HEK293 (cell line): ENCODE data around the gene UST.

Experiments used
- RBAK ChIP-seq: fragments of 450-650 bp; formaldehyde crosslinking; IDR thresholded peaks from 2 replicates; pipeline ENCODE4 v1.5.1; 2016; ENCODE audit warnings: missing biosample characterization, missing genetic modification characterization
- SCRT2 ChIP-seq: fragments of 450-650 bp; formaldehyde crosslinking; IDR thresholded peaks from 2 replicates; pipeline ENCODE4 v1.5.1; 2016; ENCODE audit warnings: missing biosample characterization, missing genetic modification characterization
- ZBTB20 ChIP-seq: fragments of 450-650 bp; formaldehyde crosslinking; IDR thresholded peaks from 2 replicates; pipeline ENCODE4 v1.5.1; 2016; ENCODE audit warnings: missing biosample characterization, missing genetic modification characterization
- ZBTB8A ChIP-seq: fragments of 450-650 bp; formaldehyde crosslinking; IDR thresholded peaks from 2 replicates; pipeline ENCODE4 v1.5.1; 2016; ENCODE audit warnings: missing biosample characterization, missing genetic modification characterization
- ZFP3 ChIP-seq: fragments of 450-650 bp; formaldehyde crosslinking; IDR thresholded peaks from 2 replicates; pipeline ENCODE4 v1.5.1; 2016; ENCODE audit warnings: low read depth, missing biosample characterization, missing genetic modification characterization
- ZNF10 ChIP-seq: fragments of 450-650 bp; formaldehyde crosslinking; IDR thresholded peaks from 2 replicates; pipeline ENCODE4 v1.5.1; 2017; ENCODE audit warnings: missing biosample characterization, missing genetic modification characterization
- ZNF19 ChIP-seq: fragments of 450-650 bp; formaldehyde crosslinking; IDR thresholded peaks from 2 replicates; pipeline ENCODE4; 2016; ENCODE audit warnings: missing biosample characterization, missing genetic modification characterization, low read depth
- ZNF248 ChIP-seq: fragments of 450-650 bp; formaldehyde crosslinking; IDR thresholded peaks from 2 replicates; pipeline ENCODE4 v1.5.1; 2017; ENCODE audit warnings: missing biosample characterization, missing genetic modification characterization
- ZNF274 ChIP-seq, 2 experiments: fragments of 200-500 bp in 1 of 2; fragments of 450-650 bp in 1 of 2; sonication (Bioruptor generic) in 1 of 2; formaldehyde crosslinking in 1 of 2; IDR thresholded peaks; 2 replicates each; pipeline versions ENCODE4 v1.5.1 to v1.6.1; 2014 to 2016; ENCODE audit warnings: borderline replicate concordance in 1 of 2, inconsistent platforms in 1 of 2, low read length in 1 of 2, missing biosample characterization in 1 of 2, missing genetic modification characterization in 1 of 2
- ZNF391 ChIP-seq: fragments of 450-650 bp; formaldehyde crosslinking; IDR thresholded peaks from 2 replicates; pipeline ENCODE4 v1.5.1; 2016; ENCODE audit warnings: low read depth, missing biosample characterization, missing genetic modification characterization, borderline replicate concordance
- ZNF501 ChIP-seq: fragments of 450-650 bp; formaldehyde crosslinking; IDR thresholded peaks from 2 replicates; pipeline ENCODE4 v1.5.1; 2016; ENCODE audit warnings: missing biosample characterization, missing genetic modification characterization
- ZNF521 ChIP-seq: fragments of 450-650 bp; formaldehyde crosslinking; IDR thresholded peaks from 2 replicates; pipeline ENCODE4 v1.5.1; 2017; ENCODE audit warnings: missing biosample characterization, mild to moderate bottlenecking, missing genetic modification characterization
- ZNF555 ChIP-seq: fragments of 450-650 bp; formaldehyde crosslinking; conservative IDR thresholded peaks from 2 replicates; pipeline ENCODE4 v1.5.1; 2017; ENCODE audit warnings: missing biosample characterization, mild to moderate bottlenecking, missing genetic modification characterization, inconsistent platforms
- ZNF571 ChIP-seq: fragments of 450-650 bp; formaldehyde crosslinking; IDR thresholded peaks from 2 replicates; pipeline ENCODE4 v1.5.0; 2017; ENCODE audit warnings: missing biosample characterization, missing genetic modification characterization
- ZNF600 ChIP-seq: fragments of 450-650 bp; formaldehyde crosslinking; IDR thresholded peaks from 2 replicates; pipeline ENCODE4 v1.5.1; 2016; ENCODE audit warnings: missing biosample characterization, missing genetic modification characterization
- ZNF837 ChIP-seq: fragments of 450-650 bp; formaldehyde crosslinking; IDR thresholded peaks from 2 replicates; pipeline ENCODE4 v1.5.1; 2016; ENCODE audit warnings: missing biosample characterization, missing genetic modification characterization
- TF ChIP-seq, protein P1 (sequence below): fragments of 450-650 bp; formaldehyde crosslinking; IDR thresholded peaks from 2 replicates; pipeline ENCODE4 v1.5.1; 2016; ENCODE audit warnings: missing biosample characterization, missing genetic modification characterization
- TF ChIP-seq, protein P2 (sequence below): fragments of 450-650 bp; formaldehyde crosslinking; IDR thresholded peaks from 2 replicates; pipeline ENCODE4 v1.5.1; 2016; ENCODE audit warnings: missing biosample characterization, missing genetic modification characterization, low read depth
- TF ChIP-seq, protein P3 (sequence below): fragments of 450-650 bp; formaldehyde crosslinking; optimal IDR thresholded peaks from 2 replicates; pipeline ENCODE3; 2016; ENCODE audit warnings: missing biosample characterization, mild to moderate bottlenecking, missing genetic modification characterization
- TF ChIP-seq, protein P4 (sequence below): fragments of 450-650 bp; formaldehyde crosslinking; IDR thresholded peaks from 2 replicates; pipeline ENCODE4 v1.5.1; 2017; ENCODE audit warnings: missing biosample characterization, missing genetic modification characterization
- TF ChIP-seq, protein P5 (sequence below): fragments of 450-650 bp; formaldehyde crosslinking; IDR thresholded peaks from 2 replicates; pipeline ENCODE4 v1.5.1; 2016; ENCODE audit warnings: missing biosample characterization, missing genetic modification characterization

Gene UST

DNA sequence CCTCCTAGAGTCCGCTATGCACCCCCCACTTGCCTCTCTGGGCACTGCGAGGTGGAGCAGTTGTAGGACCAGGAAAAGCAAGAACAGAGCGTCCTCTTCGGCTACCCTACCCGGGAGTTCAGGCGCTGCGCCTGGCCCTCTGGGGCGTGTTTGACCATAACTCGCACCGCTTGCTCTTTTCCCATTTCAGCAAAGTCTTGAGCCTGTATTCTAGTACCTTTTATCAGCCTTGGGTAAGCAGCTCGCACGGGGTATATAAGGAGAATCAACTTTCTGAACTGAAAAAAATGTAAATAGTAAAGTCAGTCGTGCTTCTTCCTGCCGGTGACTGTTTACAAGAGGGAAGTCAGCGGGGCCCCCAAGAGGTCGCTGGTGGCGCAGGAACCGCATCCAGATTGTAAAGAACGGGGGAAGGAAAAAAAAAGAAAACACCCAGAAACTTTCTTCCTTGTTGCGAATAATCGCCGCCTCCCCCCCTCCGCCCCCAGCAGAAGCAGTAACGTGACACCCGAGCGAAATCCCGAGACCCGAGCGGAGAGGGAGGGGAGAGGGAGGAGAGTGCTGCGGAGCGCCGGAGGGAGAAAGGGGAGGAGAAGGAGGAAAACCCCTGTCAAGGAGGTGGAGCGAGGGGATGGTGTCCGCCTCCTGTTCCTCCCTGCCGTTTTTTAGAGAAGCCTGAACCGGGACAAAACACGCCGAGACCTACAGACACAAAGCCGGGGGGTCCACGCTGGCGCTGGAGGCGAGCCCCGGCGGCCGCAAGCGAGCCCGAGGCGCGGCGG is at the start of gene UST (continued):
- TF ChIP-seq, protein P1, sequence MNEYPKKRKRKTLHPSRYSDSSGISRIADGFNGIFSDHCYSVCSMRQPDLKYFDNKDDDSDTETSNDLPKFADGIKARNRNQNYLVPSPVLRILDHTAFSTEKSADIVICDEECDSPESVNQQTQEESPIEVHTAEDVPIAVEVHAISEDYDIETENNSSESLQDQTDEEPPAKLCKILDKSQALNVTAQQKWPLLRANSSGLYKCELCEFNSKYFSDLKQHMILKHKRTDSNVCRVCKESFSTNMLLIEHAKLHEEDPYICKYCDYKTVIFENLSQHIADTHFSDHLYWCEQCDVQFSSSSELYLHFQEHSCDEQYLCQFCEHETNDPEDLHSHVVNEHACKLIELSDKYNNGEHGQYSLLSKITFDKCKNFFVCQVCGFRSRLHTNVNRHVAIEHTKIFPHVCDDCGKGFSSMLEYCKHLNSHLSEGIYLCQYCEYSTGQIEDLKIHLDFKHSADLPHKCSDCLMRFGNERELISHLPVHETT (tag by site-specific recombination) = 0 out of 2 replicates have a peak, but pooled peaks have one; percentile 28
- no peak for TF ChIP-seq ZNF274 (IDR thresholded peaks at IDR 0.05; ENCODE audit: low read length)
- TF ChIP-seq ZNF274 (tag by site-specific recombination; IDR thresholded peaks at IDR 0.05; ENCODE audit: borderline replicate concordance) = no peak
- peak; percentile 65; the same call in 1 of the 2 replicates for TF ChIP-seq ZNF600
- TF ChIP-seq ZNF571 = no peak
- TF ChIP-seq ZNF501 (tag by site-specific recombination) = 0 out of 2 replicates have a peak, but pooled peaks have one; percentile 68
- TF ChIP-seq, protein P2, sequence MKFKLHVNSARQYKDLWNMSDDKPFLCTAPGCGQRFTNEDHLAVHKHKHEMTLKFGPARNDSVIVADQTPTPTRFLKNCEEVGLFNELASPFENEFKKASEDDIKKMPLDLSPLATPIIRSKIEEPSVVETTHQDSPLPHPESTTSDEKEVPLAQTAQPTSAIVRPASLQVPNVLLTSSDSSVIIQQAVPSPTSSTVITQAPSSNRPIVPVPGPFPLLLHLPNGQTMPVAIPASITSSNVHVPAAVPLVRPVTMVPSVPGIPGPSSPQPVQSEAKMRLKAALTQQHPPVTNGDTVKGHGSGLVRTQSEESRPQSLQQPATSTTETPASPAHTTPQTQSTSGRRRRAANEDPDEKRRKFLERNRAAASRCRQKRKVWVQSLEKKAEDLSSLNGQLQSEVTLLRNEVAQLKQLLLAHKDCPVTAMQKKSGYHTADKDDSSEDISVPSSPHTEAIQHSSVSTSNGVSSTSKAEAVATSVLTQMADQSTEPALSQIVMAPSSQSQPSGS (tag by site-specific recombination) = no peak
- TF ChIP-seq ZBTB20 (tag by site-specific recombination) = peak; percentile 72; the same call in 1 of the 2 replicates
- TF ChIP-seq ZNF837 (tag by site-specific recombination) = no peak
- TF ChIP-seq ZNF555 (tag by site-specific recombination) = no peak
- peak; percentile 17; the same call in 1 of the 2 replicates for TF ChIP-seq ZNF10 (tag by site-specific recombination)
- TF ChIP-seq ZNF19 = no peak
- no peak for TF ChIP-seq ZNF248 (tag by site-specific recombination)
- no peak for TF ChIP-seq ZNF521 (tag by site-specific recombination)
- TF ChIP-seq, protein P3, sequence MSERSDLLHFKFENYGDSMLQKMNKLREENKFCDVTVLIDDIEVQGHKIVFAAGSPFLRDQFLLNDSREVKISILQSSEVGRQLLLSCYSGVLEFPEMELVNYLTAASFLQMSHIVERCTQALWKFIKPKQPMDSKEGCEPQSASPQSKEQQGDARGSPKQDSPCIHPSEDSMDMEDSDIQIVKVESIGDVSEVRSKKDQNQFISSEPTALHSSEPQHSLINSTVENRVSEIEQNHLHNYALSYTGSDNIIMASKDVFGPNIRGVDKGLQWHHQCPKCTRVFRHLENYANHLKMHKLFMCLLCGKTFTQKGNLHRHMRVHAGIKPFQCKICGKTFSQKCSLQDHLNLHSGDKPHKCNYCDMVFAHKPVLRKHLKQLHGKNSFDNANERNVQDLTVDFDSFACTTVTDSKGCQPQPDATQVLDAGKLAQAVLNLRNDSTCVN = no peak
- TF ChIP-seq, protein P4, sequence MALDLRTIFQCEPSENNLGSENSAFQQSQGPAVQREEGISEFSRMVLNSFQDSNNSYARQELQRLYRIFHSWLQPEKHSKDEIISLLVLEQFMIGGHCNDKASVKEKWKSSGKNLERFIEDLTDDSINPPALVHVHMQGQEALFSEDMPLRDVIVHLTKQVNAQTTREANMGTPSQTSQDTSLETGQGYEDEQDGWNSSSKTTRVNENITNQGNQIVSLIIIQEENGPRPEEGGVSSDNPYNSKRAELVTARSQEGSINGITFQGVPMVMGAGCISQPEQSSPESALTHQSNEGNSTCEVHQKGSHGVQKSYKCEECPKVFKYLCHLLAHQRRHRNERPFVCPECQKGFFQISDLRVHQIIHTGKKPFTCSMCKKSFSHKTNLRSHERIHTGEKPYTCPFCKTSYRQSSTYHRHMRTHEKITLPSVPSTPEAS (tag by site-specific recombination) = no peak
- TF ChIP-seq, protein P5, sequence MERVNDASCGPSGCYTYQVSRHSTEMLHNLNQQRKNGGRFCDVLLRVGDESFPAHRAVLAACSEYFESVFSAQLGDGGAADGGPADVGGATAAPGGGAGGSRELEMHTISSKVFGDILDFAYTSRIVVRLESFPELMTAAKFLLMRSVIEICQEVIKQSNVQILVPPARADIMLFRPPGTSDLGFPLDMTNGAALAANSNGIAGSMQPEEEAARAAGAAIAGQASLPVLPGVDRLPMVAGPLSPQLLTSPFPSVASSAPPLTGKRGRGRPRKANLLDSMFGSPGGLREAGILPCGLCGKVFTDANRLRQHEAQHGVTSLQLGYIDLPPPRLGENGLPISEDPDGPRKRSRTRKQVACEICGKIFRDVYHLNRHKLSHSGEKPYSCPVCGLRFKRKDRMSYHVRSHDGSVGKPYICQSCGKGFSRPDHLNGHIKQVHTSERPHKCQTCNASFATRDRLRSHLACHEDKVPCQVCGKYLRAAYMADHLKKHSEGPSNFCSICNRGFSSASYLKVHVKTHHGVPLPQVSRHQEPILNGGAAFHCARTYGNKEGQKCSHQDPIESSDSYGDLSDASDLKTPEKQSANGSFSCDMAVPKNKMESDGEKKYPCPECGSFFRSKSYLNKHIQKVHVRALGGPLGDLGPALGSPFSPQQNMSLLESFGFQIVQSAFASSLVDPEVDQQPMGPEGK (tag by site-specific recombination) = peak; percentile 89
- no peak for TF ChIP-seq SCRT2 (tag by site-specific recombination)
- peak; percentile 51; the same call in 1 of the 2 replicates for TF ChIP-seq ZNF391 (tag by site-specific recombination)
- no peak for TF ChIP-seq ZBTB8A
- TF ChIP-seq RBAK (tag by site-specific recombination) = no peak
- TF ChIP-seq ZFP3 = no peak
